NB4 (cell line): ENCODE data around the gene TAF4.

Source experiments
- CTCF ChIP-seq: IDR thresholded peaks from one replicate; pipeline ENCODE4 v1.5.1; 2012; ENCODE audit warnings: low read depth, low read length
- MAX ChIP-seq: IDR thresholded peaks from 2 replicates; pipeline ENCODE4 v1.6.1; 2011; ENCODE audit warnings: low read depth, low read length
- MYC ChIP-seq: IDR thresholded peaks from 2 replicates; pipeline ENCODE4 v1.6.1; 2011; ENCODE audit warnings: low read depth, low read length
- POLR2A ChIP-seq: IDR thresholded peaks from 2 replicates; pipeline ENCODE4 v1.6.1; 2011; ENCODE audit warnings: mild to moderate bottlenecking; ENCODE audit not compliant: insufficient read length; ENCODE audit errors: extremely low read depth

GRCh38 chr20:62048821-62049291 is 16.8 kb downstream of the TAF4 start:
- TF ChIP-seq CTCF (no peak), POLR2A (no peak), MAX (no peak), MYC (no peak)
